ENCODE data around the gene PDE3B.
"Not testable (repeated sequence)": the region's sequence is repeated elsewhere in the genome, so short reads cannot be mapped to it uniquely, and the experiment has no call there.

Gene PDE3B

GRCh38 chr11:14819596-14819995 is 176.0 kb downstream of the PDE3B start:
- no peak for DNase-seq

GRCh38 chr11:14821031-14821430 is 177.4 kb downstream of the PDE3B start:
- DNase-seq, result no peak

- DNase-seq, result no peak
These were observed 183.0 kb downstream of the PDE3B start for GRCh38 chr11:14826600-14826999.

- no peak for DNase-seq
These were observed 192.2 kb downstream of the PDE3B start for GRCh38 chr11:14835496-14836492.

- no peak for DNase-seq
These were observed 198.4 kb downstream of the PDE3B start for GRCh38 chr11:14842002-14842401.

- no peak for DNase-seq
These were observed 209.1 kb downstream of the PDE3B start for GRCh38 chr11:14852571-14853177.

GRCh38 chr11:14854057-14854456 is 210.5 kb downstream of the PDE3B start:
- no peak for DNase-seq

- no peak for DNase-seq
These were observed 212.3 kb downstream of the PDE3B start for GRCh38 chr11:14855890-14856289.

- no peak for DNase-seq
These were observed 214.0 kb downstream of the PDE3B start for GRCh38 chr11:14857621-14858020.

GRCh38 chr11:14858404-14858803 is 214.8 kb downstream of the PDE3B start:
- no peak for DNase-seq

GRCh38 chr11:14860511-14860910 is 216.9 kb downstream of the PDE3B start:
- DNase-seq, result no peak

- DNase-seq, result no peak
These were observed 218.1 kb downstream of the PDE3B start for GRCh38 chr11:14861680-14862079.

GRCh38 chr11:14863775-14864174 is 220.2 kb downstream of the PDE3B start:
- not testable (repeated sequence) for DNase-seq

- DNase-seq, result no peak
These were observed 228.4 kb downstream of the PDE3B start for GRCh38 chr11:14872032-14872431.

GRCh38 chr11:14873632-14874031 is 230.0 kb downstream of the PDE3B start:
- DNase-seq, result no peak

GRCh38 chr11:14875163-14875562 is 231.6 kb downstream of the PDE3B start:
- no peak for DNase-seq

GRCh38 chr11:14881576-14882193 is 238.1 kb downstream of the PDE3B start:
- no peak for DNase-seq

GRCh38 chr11:14882196-14882595 is 238.6 kb downstream of the PDE3B start:
- no peak for DNase-seq

- not testable (repeated sequence) for DNase-seq
These were observed 240.1 kb downstream of the PDE3B start for GRCh38 chr11:14883683-14884082.

GRCh38 chr11:14884667-14885273 is 241.2 kb downstream of the PDE3B start:
- DNase-seq, result no peak

GRCh38 chr11:14886513-14886912 is 242.9 kb downstream of the PDE3B start:
- DNase-seq, result no peak

- peak; percentile 91 for DNase-seq
These were observed 247.8 kb downstream of the PDE3B start for GRCh38 chr11:14891143-14892035.

Data from left hindlimb (tissue), 1 donor.